K562 (cell line): Measurements from ENCODE around the gene CYB561A3. TPM values are rescaled to one million over a fixed set of nuclear protein-coding genes. Genes with fewer than 3 reads are reported as not detected.
A peak's percentile ranks its signal among the peaks of the same experiment; 100 is the strongest.

Experiments used
- ATF1 ChIP-seq, 2 experiments: fragments of 450-650 bp in 1 of 2; IDR thresholded peaks; 2 replicates each; pipeline ENCODE4 v1.6.1; 2016; ENCODE audit warnings: missing compliant biosample characterization in 1 of 2, missing genetic modification characterization in 1 of 2
- CREB1 ChIP-seq, 2 experiments: sonication (generic) in 1 of 2; formaldehyde crosslinking in 1 of 2; IDR thresholded peaks; 2 replicates each; pipeline versions ENCODE4 v1.6.1 to v1.8.0; 2012 to 2022; ENCODE audit warnings: inconsistent platforms in 1 of 2, mild to moderate bottlenecking in 1 of 2, missing genetic modification reagents in 1 of 2, moderate library complexity in 1 of 2
- HNRNPK ChIP-seq: fragments of 200-400 bp; formaldehyde crosslinking; IDR thresholded peaks from one replicate; pipeline ENCODE4 v1.6.1; 2018; ENCODE audit warnings: mild to moderate bottlenecking, low read depth, low read length; ENCODE audit not compliant: poor library complexity, severe bottlenecking
- HNRNPLL ChIP-seq: fragments of 200-400 bp; formaldehyde crosslinking; IDR thresholded peaks from 2 replicates; pipeline ENCODE4 v1.6.1; 2017; ENCODE audit warnings: low read length, low read depth, mild to moderate bottlenecking; ENCODE audit not compliant: poor library complexity, severe bottlenecking
- JUN ChIP-seq, 2 experiments: sonication (generic) in 1 of 2; formaldehyde crosslinking in 1 of 2; IDR thresholded peaks; 2 replicates each; pipeline versions ENCODE4 v1.6.1 to v1.8.0; 2012 to 2022; ENCODE audit warnings: borderline replicate concordance in 2 of 2, mild to moderate bottlenecking in 2 of 2, improper control_type of control experiment in 1 of 2, low read depth in 1 of 2, low read length in 1 of 2, missing genetic modification reagents in 1 of 2
- L3MBTL2 ChIP-seq: fragments of 450-650 bp; IDR thresholded peaks from 2 replicates; pipeline ENCODE4 v1.6.1; 2016; ENCODE audit warnings: mild to moderate bottlenecking, moderate library complexity
- NFIC ChIP-seq: fragments of 450-650 bp; IDR thresholded peaks from 2 replicates; pipeline ENCODE4 v1.6.1; 2017; ENCODE audit warnings: mild to moderate bottlenecking, inconsistent platforms
- NR1H2 ChIP-seq: sonication (generic); formaldehyde crosslinking; IDR thresholded peaks from 2 replicates; pipeline ENCODE4 v1.4.0; 2020; ENCODE audit warnings: mild to moderate bottlenecking, missing genetic modification reagents
- POU5F1 ChIP-seq: fragments of 150-350 bp; IDR thresholded peaks from 2 replicates; pipeline ENCODE4 v1.6.1; 2014; ENCODE audit warnings: borderline replicate concordance, low read length, low read depth, mild to moderate bottlenecking; ENCODE audit not compliant: partially characterized antibody
- RBM34 ChIP-seq: fragments of 200-400 bp; formaldehyde crosslinking; IDR thresholded peaks from 2 replicates; pipeline ENCODE4 v1.6.1; 2018; ENCODE audit warnings: low read length, borderline replicate concordance; ENCODE audit not compliant: insufficient read depth
- RCOR1 ChIP-seq, 2 experiments: IDR thresholded peaks; 2 replicates each; pipeline ENCODE4 v1.6.1; 2012; ENCODE audit warnings: low read depth in 2 of 2, low read length in 2 of 2, borderline replicate concordance in 1 of 2, improper control_type of control experiment in 1 of 2
- RUNX1 ChIP-seq: sonication (generic); IDR thresholded peaks from 2 replicates; pipeline ENCODE4 v1.6.1; 2016; ENCODE audit warnings: antibody characterized with exemption, low read depth
- SMAD4 ChIP-seq: fragments of 250-450 bp; sonication (Bioruptor Pico); conservative IDR thresholded peaks from 2 replicates; pipeline ENCODE4 v1.8.0; 2021; ENCODE audit warnings: inconsistent platforms, mild to moderate bottlenecking, moderate library complexity
- ZBTB1 ChIP-seq: sonication (generic); formaldehyde crosslinking; IDR thresholded peaks from 2 replicates; pipeline ENCODE4 v1.8.1; 2023; ENCODE audit warnings: missing genetic modification reagents, low read depth, mild to moderate bottlenecking, borderline replicate concordance
- polyA plus RNA-seq, 8 experiments: library from polyadenylated mRNA; depleted of rRNA in 4 of 8; stranded (reverse) in 5 of 8; unstranded in 3 of 8; fragments of >200 nt; fragmentation: Nextera tagmentation in 2 of 8; fragmentation: Illumina TruSeq in 1 of 8; extraction: Ambion mirVana in 2 of 8; extraction: Trizol in 1 of 8; gene quantifications; 2 replicates each; pipeline versions ENCODE4 v1.2.1 to v1.2.3, GENCODE V29; 2011 to 2014; ENCODE audit warnings: inconsistent platforms in 1 of 8, missing spikeins in 1 of 8
- total RNA-seq, 7 experiments: library from RNA; depleted of rRNA in 6 of 7; stranded (reverse); fragments of >200 nt in 6 of 7; fragmentation: Illumina TruSeq in 2 of 7; extraction: Trizol in 2 of 7; gene quantifications; 2 replicates each; pipeline versions ENCODE4 v1.2.1 to v1.2.3, GENCODE V29; 2011 to 2021; ENCODE audit warnings: low replicate concordance in 1 of 7
- TF ChIP-seq, protein P1 (sequence below): IDR thresholded peaks from 2 replicates; pipeline ENCODE4 v1.6.1; 2011; ENCODE audit warnings: borderline replicate concordance, low read depth, mild to moderate bottlenecking, moderate library complexity, low read length; ENCODE audit not compliant: insufficient read depth, poor library complexity, severe bottlenecking
- TF ChIP-seq, protein P2 (sequence below): sonication (generic); formaldehyde crosslinking; IDR thresholded peaks from 2 replicates; pipeline ENCODE4 v1.5.0; 2020; ENCODE audit warnings: missing genetic modification reagents
- TF ChIP-seq, protein P3 (sequence below): fragments of 250-450 bp; sonication (Bioruptor Pico); IDR thresholded peaks from 2 replicates; pipeline ENCODE4 v1.5.0; 2020; ENCODE audit warnings: mild to moderate bottlenecking, borderline replicate concordance

The CYB561A3 gene
- total and polyA plus RNA-seq, 9 of the 15 experiments (the other 6 are each of a cell fraction or from before 2014, with no cell fraction given) = 29.2 to 78.9 (median 37.9) TPM

- TF ChIP-seq RCOR1 (IDR thresholded peaks at IDR 0.05; ENCODE audit: borderline replicate concordance in 1 of 2, low read depth in 2 of 2, low read length in 2 of 2) = peak in 1 of 2 experiments; percentile 24; a peak in 1 of 4 replicates
- TF ChIP-seq, protein P1, sequence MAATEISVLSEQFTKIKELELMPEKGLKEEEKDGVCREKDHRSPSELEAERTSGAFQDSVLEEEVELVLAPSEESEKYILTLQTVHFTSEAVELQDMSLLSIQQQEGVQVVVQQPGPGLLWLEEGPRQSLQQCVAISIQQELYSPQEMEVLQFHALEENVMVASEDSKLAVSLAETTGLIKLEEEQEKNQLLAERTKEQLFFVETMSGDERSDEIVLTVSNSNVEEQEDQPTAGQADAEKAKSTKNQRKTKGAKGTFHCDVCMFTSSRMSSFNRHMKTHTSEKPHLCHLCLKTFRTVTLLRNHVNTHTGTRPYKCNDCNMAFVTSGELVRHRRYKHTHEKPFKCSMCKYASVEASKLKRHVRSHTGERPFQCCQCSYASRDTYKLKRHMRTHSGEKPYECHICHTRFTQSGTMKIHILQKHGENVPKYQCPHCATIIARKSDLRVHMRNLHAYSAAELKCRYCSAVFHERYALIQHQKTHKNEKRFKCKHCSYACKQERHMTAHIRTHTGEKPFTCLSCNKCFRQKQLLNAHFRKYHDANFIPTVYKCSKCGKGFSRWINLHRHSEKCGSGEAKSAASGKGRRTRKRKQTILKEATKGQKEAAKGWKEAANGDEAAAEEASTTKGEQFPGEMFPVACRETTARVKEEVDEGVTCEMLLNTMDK = peak; percentile 2
- TF ChIP-seq, protein P2, sequence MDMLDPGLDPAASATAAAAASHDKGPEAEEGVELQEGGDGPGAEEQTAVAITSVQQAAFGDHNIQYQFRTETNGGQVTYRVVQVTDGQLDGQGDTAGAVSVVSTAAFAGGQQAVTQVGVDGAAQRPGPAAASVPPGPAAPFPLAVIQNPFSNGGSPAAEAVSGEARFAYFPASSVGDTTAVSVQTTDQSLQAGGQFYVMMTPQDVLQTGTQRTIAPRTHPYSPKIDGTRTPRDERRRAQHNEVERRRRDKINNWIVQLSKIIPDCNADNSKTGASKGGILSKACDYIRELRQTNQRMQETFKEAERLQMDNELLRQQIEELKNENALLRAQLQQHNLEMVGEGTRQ (CRISPR knock-in tag) = no peak
- TF ChIP-seq L3MBTL2 = peak; percentile 64
- TF ChIP-seq NFIC = peak; percentile 53
- TF ChIP-seq, protein P3, sequence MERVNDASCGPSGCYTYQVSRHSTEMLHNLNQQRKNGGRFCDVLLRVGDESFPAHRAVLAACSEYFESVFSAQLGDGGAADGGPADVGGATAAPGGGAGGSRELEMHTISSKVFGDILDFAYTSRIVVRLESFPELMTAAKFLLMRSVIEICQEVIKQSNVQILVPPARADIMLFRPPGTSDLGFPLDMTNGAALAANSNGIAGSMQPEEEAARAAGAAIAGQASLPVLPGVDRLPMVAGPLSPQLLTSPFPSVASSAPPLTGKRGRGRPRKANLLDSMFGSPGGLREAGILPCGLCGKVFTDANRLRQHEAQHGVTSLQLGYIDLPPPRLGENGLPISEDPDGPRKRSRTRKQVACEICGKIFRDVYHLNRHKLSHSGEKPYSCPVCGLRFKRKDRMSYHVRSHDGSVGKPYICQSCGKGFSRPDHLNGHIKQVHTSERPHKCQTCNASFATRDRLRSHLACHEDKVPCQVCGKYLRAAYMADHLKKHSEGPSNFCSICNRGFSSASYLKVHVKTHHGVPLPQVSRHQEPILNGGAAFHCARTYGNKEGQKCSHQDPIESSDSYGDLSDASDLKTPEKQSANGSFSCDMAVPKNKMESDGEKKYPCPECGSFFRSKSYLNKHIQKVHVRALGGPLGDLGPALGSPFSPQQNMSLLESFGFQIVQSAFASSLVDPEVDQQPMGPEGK (CRISPR knock-in tag) = no peak
- TF ChIP-seq HNRNPLL = peak; percentile 74
- 0 out of 2 replicates have a peak, but pooled peaks have one; percentile 53 for TF ChIP-seq NR1H2
- peak; percentile 45; the same call in 1 of the 2 replicates for TF ChIP-seq ZBTB1 (CRISPR knock-in tag)
- TF ChIP-seq CREB1 (IDR thresholded peaks at IDR 0.05) = peak; percentile 55; the same call in 1 of the 2 replicates
- TF ChIP-seq CREB1 (CRISPR knock-in tag; IDR thresholded peaks at IDR 0.05) = peak; percentile 59
- TF ChIP-seq RBM34 = 0 out of 2 replicates have a peak, but pooled peaks have one; percentile 31
- no peak for TF ChIP-seq POU5F1
- TF ChIP-seq ATF1 (CRISPR knock-in tag; IDR thresholded peaks at IDR 0.05) = no peak
- peak; percentile 58; the same call in 1 of the 2 replicates for TF ChIP-seq ATF1 (tag; IDR thresholded peaks at IDR 0.05)
- TF ChIP-seq SMAD4 = peak; percentile 13; the same call in 1 of the 2 replicates
- no peak; the same call in 1 of the 2 replicates for TF ChIP-seq RUNX1
- TF ChIP-seq JUN (IDR thresholded peaks at IDR 0.05; ENCODE audit: borderline replicate concordance, low read depth, low read length) = peak; percentile 15; the same call in 1 of the 2 replicates
- no peak for TF ChIP-seq JUN (CRISPR knock-in tag; IDR thresholded peaks at IDR 0.05; ENCODE audit: borderline replicate concordance)
- peak; percentile 49 for TF ChIP-seq HNRNPK
Observed at GRCh38 chr11:61332797-61333549, 28.7 kb downstream of the CYB561A3 start, which contains the start of the genes DDB1 and TKFC (continued).
